ENCODE data around the gene METTL22.

The METTL22 gene, protein sequence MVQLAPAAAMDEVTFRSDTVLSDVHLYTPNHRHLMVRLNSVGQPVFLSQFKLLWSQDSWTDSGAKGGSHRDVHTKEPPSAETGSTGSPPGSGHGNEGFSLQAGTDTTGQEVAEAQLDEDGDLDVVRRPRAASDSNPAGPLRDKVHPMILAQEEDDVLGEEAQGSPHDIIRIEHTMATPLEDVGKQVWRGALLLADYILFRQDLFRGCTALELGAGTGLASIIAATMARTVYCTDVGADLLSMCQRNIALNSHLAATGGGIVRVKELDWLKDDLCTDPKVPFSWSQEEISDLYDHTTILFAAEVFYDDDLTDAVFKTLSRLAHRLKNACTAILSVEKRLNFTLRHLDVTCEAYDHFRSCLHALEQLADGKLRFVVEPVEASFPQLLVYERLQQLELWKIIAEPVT

DNA sequence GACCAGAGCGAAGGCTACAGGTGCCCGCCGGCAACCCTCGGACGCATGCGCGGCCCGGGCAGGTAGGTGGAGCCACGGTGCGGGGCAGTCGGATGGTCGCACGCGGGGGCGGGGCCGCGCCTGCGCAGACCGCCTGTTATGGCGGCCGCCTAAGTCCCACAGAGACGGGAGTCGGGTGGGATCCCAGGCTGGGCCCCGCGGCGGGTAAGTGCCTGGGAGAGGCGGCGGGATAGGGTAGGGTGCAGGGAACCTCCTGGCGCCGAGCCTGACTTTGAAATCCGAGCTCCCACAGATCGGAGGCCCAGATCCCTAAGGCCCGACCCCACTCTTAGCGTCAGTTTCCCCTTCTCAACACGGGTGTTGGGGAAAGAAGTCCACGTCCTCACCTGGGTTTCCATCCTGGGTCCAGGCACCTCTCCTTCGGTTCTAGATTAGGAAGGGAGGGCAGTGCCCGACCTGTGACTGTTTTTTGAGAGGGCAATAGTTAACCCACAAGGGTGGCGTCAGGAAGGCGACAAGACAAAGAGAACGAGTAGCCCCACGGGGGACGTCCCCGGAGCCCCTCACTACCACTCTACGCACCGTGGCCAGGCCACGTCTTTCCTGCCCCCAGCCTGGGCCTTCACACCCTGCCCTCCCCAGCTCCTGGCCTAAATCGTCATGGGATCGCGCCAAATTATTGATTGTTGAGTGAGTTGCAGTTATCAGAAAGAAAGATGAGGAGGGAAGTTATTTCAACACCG, at the start of gene METTL22:
TSS of gene METTL22 (plus strand) at position 127 of the 743 bp plus-strand sequence. CDS start 3,968 bp downstream, outside the sequence.
- peak; percentile 65 for DNase-seq

DNA sequence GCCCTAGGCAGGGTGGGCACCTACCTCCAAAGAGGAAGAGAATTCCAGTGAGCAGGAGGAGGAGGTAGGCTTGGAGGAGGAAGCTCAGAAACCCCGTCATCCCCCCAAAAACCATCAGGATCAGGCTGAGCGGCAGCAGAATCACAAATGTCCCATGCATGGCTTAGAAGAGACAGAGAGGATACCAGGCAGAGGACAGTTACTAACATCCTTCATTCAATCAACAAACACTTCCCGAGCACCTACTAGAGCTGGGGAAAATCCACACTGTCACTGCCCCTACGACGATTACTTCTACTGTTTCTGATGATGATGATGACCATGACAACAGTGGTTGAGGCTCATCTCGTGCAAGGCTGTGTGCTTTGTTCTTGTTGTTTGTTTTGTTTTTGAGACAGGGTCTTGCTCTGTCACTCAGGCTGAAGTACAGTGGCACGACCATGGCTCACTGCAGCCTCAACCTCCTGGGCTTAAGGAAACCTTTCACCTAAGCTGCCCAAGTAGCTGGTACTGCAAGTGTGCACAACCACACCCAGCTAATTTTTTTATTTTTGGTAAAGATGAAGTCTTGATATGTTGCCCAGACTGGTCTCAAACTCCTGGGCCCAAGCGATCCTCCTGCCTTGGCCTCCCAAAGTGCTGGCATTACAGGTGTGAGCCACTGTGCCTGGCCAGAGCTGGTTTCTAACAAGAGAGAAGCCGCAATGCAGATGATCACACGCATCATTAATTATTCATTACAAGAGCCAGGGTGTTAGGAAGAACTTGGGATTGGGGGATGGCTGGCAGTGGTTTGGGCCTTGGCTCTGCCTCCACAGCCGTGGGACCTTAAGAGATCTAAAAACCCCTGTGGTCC, 49.2 kb upstream of the METTL22 start:
- DNase-seq, result no peak

GRCh38 chr16:8572919-8573724, 48.4 kb upstream of the METTL22 start:
- DNase-seq, result peak; percentile 10

GRCh38 chr16:8575399-8575798, 46.1 kb upstream of the METTL22 start:
- no peak for DNase-seq

- no peak for DNase-seq
These were observed 45.1 kb upstream of the METTL22 start for GRCh38 chr16:8576141-8577004.

DNA sequence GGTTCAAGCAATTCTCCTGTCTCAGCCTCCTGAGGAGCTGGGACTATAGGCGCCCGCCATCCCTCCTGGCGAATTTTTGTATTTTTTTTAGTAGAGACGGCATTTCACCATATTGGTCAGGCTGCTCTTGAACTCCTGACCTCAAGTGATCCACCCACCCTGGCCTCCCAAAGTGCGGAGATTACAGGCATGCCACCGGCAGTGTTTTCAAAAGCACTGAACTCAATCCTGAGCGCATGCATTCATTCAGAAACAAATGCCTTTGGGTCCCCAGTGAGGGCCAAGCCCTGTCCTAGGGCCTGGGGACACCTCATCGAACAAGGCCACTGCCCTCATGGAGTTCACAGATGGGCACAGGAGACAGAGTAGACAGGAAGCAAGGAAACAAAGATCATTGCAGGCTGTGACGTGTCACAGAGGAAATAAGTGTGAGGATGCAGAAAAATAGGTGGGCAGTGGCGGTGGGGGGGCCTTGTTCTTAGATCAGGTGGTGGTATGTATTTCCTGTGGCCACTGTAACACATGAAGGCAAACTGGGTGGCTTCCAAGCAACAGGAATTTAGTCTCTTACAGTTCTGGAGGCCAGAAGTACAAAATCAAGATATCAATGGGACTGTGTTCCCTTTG, 43.7 kb upstream of the METTL22 start:
- DNase-seq, result no peak

DNA sequence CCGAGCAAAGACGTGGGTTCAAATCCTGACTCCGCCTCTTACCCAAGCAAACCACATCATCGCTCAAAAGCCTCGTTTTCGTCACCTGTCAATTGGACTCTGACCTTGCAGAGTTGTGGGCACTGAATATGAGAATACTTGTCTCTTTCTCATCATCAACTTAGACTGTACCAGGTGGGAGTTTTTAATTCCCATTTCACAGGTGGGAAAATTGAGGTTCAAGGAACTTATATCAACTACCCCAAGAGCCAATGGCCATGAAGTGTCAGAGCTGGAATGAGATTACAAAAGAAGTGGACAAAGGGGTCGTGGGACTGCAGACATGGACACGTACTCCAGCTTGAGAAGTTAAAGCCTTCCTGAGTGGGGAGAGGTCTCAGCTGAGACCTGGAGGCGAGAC, 41.9 kb upstream of the METTL22 start:
- no peak for DNase-seq

- no peak for DNase-seq
These were observed 39.5 kb upstream of the METTL22 start for GRCh38 chr16:8581831-8582580.

DNA sequence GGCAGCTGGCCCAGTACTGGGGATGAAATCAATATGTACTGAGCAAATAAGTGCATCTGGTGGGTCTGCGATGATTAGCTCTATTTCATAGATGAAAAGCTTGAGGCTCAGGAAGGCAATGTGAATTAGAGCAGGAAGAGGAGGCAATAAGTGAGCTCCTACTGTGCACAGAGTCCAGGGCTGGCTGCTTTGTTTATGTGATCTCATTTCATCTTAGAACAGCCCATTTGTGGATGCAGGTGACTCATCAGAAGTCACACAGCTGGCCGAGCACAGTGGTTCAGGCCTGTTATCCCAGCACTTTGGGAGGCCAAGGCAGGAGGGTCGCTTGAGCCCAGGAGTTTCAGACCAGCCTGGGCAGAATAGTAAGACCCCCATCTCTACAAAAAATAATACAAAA, 38.3 kb upstream of the METTL22 start:
- DNase-seq, result no peak

GRCh38 chr16:8583732-8584131, 37.8 kb upstream of the METTL22 start:
- no peak for DNase-seq

DNA sequence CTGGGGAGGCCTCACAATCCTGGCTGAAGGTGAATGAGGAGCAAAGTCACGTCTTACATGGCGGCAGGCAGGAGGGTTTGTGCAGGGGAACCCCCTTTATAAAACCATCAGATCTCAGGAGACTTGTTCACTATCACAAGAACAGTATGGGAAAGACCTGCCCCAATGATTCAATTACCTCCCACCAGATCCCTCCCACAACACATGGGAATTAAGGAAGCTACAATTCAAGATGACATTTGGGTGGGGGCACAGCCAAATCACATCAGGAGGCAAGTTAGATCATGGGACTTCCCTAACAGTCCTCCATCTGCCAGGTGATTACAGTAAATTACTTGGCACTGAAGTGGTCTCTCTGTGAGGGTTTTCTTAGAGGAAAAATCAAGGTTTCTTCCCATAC, 36.5 kb upstream of the METTL22 start:
- no peak for DNase-seq

- no peak for DNase-seq
These were observed 35.6 kb upstream of the METTL22 start for GRCh38 chr16:8585857-8586256.

DNA sequence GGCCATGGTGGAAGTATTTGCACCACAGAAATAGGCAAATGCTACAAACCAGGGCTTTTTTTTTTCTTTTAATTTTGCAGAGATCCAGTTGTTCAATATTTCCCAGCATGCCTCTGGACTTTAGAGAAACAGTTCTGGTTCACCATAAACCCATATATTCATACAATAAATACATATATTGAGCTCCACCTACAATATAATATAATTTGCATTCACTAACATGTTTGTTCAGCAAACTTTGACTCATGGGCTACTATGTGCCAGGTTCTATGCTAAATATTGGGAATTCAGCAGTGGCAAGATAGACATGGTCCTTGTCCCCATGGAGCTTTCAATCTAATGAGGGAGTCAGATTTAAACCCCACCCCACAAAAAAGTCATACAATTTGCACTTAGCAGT, 34.4 kb upstream of the METTL22 start:
- no peak for DNase-seq

GRCh38 chr16:8588682-8589056, 32.8 kb upstream of the METTL22 start:
- DNase-seq, result no peak

DNA sequence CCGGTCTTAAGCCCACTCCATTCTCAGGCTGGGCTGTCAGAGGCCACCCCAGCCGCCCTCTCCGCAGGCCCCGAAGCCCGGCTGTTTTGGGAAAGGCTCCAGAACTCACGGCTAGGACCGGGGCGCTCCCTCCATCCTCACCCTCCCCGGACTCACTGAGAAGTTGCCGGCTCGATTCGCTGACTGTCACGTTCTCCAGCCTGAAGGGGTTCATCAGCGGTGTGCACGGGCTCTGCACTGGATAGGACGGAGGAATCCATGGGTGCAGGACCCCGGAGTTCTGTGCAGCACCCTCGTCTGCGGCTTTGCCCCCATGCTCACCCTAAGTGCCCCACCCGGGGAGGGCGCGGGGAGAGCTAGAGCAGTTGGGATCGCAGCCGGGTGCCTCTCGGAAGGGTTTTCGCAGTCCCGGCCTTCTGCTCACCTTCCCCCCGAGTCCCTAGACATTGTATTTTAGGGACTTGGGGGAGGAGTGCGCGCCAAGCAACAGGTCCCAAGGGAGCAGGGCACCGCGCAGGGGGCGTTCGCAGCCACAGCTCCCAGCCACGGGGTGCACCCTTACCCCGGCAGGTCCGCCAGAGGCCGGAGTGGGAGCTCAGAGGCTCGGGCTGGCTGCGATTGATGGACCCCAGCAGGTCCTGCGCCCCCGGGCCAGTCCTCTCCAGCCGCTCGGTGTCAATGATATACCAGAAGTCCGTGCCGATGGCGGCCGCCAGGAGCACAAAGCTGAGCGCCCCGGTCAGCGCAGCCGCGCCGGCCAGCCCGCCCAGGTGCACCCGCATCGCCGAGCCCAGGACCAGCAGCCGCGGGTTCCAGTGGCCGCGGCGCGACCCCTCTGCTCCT, 32.2 kb upstream of the METTL22 start:
- DNase-seq, result no peak

DNA sequence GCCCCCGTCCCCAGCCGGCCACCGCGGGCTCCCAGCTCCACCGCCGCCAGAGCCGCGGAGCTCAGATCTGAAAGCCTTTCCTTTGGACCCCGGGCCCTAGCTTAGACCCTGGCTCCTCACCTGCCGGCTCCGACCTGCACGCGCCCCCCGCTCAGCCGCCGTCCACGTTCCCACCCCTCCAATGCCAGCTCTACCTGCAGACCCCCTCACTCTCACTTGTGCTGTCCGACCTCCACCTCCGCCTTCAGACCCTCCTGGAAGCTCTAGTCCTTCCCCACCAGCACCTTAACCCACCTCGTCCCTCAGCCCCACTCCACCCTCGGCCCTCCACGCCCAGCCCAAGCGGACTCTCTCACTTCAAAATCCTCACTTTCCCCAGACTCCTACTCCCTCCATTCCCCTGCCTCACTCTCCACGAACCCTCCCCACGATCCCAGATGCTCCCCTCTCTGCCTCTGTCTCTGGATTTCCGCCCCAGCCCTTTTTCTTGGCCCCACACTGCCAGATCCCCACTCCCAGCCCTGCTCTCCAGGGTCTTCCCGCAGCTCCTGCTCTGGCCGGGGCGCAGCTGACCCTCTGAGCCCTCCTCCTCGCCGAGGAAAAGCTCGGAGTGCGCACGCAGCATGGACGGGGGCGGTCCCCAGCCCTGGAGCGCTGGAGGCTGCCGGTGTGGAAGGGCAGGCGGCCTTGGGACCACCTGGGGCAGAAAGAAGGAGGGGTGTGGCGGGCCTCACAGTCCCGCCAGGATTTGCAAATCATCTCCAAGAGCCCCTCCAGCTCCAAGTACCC, 31.4 kb upstream of the METTL22 start, which contains the start of gene TMEM114:
TSS of gene TMEM114 (minus strand) at position 612 of the 789 bp plus-strand sequence. CDS start 673 bp downstream, outside the sequence.
- no peak for DNase-seq

DNA sequence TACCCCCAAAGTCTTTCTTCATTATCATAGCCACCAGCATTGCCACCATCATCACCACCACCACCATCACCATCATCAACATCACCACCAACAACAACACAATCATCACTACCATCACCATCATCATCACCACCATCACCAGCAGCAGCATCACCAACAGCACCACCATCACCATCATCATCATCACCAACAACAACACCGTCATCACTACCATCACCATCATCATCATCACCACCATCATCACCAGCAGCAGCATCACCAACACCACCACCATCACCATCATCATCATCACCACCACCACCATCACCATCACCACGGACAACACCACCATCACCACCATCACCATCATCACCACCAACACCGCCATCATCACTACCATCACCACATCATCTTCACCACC, 30.7 kb upstream of the METTL22 start:
- DNase-seq, result no peak

DNA sequence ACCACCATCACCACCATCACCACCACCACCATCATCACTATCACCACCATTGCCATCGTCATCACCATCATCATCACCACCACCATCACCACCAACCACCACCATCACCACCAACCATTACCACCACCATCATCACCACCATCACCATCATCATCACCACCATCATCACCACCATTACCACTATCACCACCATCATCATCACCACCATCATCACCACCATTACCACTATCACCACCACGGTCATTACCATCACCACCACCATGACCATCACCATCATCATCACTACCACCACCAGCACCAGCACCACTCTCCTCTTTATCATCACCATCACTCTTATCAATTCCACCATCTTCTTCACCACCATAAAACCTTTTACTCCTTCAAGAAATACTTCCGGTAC, 30.0 kb upstream of the METTL22 start:
- DNase-seq, result no peak

All from NCI-H1694 (cell line).